Hippocampal formation (tissue), 2 donors: Measurements from ENCODE around the gene GUCA2B.

Experiments
- DNase-seq, 2 donors: peaks; one replicate each; lab custom pipeline; 2025; lab: John Stamatoyannopoulos, UW

GUCA2B gene

GRCh38 chr1:42189931-42190853 lies 37.0 kb downstream of the GUCA2B start:
- no peak for DNase-seq

GRCh38 chr1:42191319-42191718 lies 38.1 kb downstream of the GUCA2B start:
- DNase-seq: no peak

- DNase-seq: no peak
Measured at GRCh38 chr1:42192106-42192505, 38.9 kb downstream of the GUCA2B start.

GRCh38 chr1:42195841-42196240 lies 42.6 kb downstream of the GUCA2B start:
- DNase-seq: no peak

GRCh38 chr1:42198251-42198650 lies 45.0 kb downstream of the GUCA2B start:
- DNase-seq: no peak

- DNase-seq: no peak
Measured at GRCh38 chr1:42201986-42202385, 48.8 kb downstream of the GUCA2B start.
